Hypothalamus (tissue), 51 donors: Measurements from ENCODE around the gene FHOD3.
"Not testable (repeated sequence)": the region's sequence is repeated elsewhere in the genome, so short reads cannot be mapped to it uniquely, and the experiment has no call there.

Experiments used
- DNase-seq, 51 donors: peaks; one replicate each; lab custom pipeline; 2025; lab: John Stamatoyannopoulos, UW

The FHOD3 gene

GRCh38 chr18:36717422-36718110, 420.1 kb downstream of the FHOD3 start:
- no peak for DNase-seq

- DNase-seq, result no peak
Observed at GRCh38 chr18:36718705-36719328, 421.3 kb downstream of the FHOD3 start.

- DNase-seq, result no peak
Observed at GRCh38 chr18:36719630-36720029, 422.1 kb downstream of the FHOD3 start.

- DNase-seq, result not testable (repeated sequence)
Observed at GRCh38 chr18:36721351-36721750, 423.8 kb downstream of the FHOD3 start.

- no peak for DNase-seq
Observed at GRCh38 chr18:36724169-36724568, 426.7 kb downstream of the FHOD3 start.

GRCh38 chr18:36724591-36725001, 427.1 kb downstream of the FHOD3 start:
- peak in 12 of 51 donors; percentile 1 to 41 (median 14) for DNase-seq

- no peak for DNase-seq
Observed at GRCh38 chr18:36728345-36728744, 430.8 kb downstream of the FHOD3 start.

- no peak for DNase-seq
Observed at GRCh38 chr18:36729197-36729596, 431.7 kb downstream of the FHOD3 start.

GRCh38 chr18:36732264-36732663, 434.8 kb downstream of the FHOD3 start:
- DNase-seq, result no peak

GRCh38 chr18:36733150-36733549, 435.6 kb downstream of the FHOD3 start:
- no peak for DNase-seq

GRCh38 chr18:36734596-36734995, 437.1 kb downstream of the FHOD3 start:
- DNase-seq, result no peak

GRCh38 chr18:36735130-36735529, 437.6 kb downstream of the FHOD3 start:
- no peak for DNase-seq

- no peak for DNase-seq
Observed at GRCh38 chr18:36736094-36736493, 438.6 kb downstream of the FHOD3 start.

GRCh38 chr18:36737316-36737715, 439.8 kb downstream of the FHOD3 start:
- no peak for DNase-seq

GRCh38 chr18:36744261-36744876, 446.9 kb downstream of the FHOD3 start:
- no peak for DNase-seq

GRCh38 chr18:36745219-36745975, 447.9 kb downstream of the FHOD3 start:
- no peak for DNase-seq

- DNase-seq, result no peak
Observed at GRCh38 chr18:36752929-36753865, 455.7 kb downstream of the FHOD3 start.

GRCh38 chr18:36756242-36756641, 458.7 kb downstream of the FHOD3 start:
- DNase-seq, result no peak

GRCh38 chr18:36757081-36757480, 459.6 kb downstream of the FHOD3 start:
- peak in 5 of 51 donors; percentile 2 to 42 (median 20) for DNase-seq

- no peak for DNase-seq
Observed at GRCh38 chr18:36757991-36758390, 460.5 kb downstream of the FHOD3 start.
